Measurements from ENCODE around the gene PHACTR3. TPM values are rescaled to one million over a fixed set of nuclear protein-coding genes. Genes with fewer than 3 reads are reported as not detected.

The PHACTR3 gene
- total RNA-seq, 2 experiments from 2014 or later: not detected

- POLR2A ChIA-PET: no interaction called here
- Mint-ChIP-seq H3K36me3 (no peaks in the 10 kb centered on the region), H3K4me1 (ENCODE audit: low read depth) (no peaks in the 10 kb centered on the region), H3K27me3 (peaks cover 3% of the 10 kb centered on the region), H3K4me3 (no peak overlapping the region), H3K27ac (no peak overlapping the region), H3K9me3 (no peaks in the 10 kb centered on the region)
- CTCF ChIA-PET: interaction anchor here (0.7 kb wide), 1 partner anchor 115 kb away, joined by 3 read pairs; no protein-coding TSS in a partner anchor
- intact Hi-C loops (cut with micrococcal nuclease): no loop called here
- no peak for DNase-seq
Measured at GRCh38 chr20:59819496-59820203, 215.3 kb downstream of the PHACTR3 start.

GRCh38 chr20:59820204-59821041, 216.1 kb downstream of the PHACTR3 start:
- Mint-ChIP-seq H3K9me3 (no peaks in the 10 kb centered on the region), H3K36me3 (no peaks in the 10 kb centered on the region), H3K4me1 (ENCODE audit: low read depth) (no peaks in the 10 kb centered on the region), H3K4me3 (no peak overlapping the region), H3K27me3 (peaks cover 3% of the 10 kb centered on the region), H3K27ac (no peak overlapping the region)
- ChIA-PET POLR2A (no interaction called here), CTCF (no interaction called here)
- DNase-seq: no peak
- intact Hi-C loops (cut with micrococcal nuclease): no loop called here

- Mint-ChIP-seq H3K4me3 (no peak overlapping the region), H3K4me1 (ENCODE audit: low read depth) (no peaks in the 10 kb centered on the region), H3K36me3 (no peaks in the 10 kb centered on the region), H3K9me3 (no peaks in the 10 kb centered on the region), H3K27ac (no peak overlapping the region), H3K27me3 (peaks cover 3% of the 10 kb centered on the region)
- intact Hi-C loops (cut with micrococcal nuclease): no loop called here
- no peak for DNase-seq
- POLR2A ChIA-PET: no interaction called here
- CTCF ChIA-PET: interaction anchor here (0.9 kb wide), 1 partner anchor 250 kb away, joined by 3 read pairs; no protein-coding TSS in a partner anchor
Measured at GRCh38 chr20:59821201-59821600, 216.9 kb downstream of the PHACTR3 start.

- Mint-ChIP-seq H3K36me3 (no peaks in the 10 kb centered on the region), H3K4me3 (no peak overlapping the region), H3K4me1 (ENCODE audit: low read depth) (no peaks in the 10 kb centered on the region), H3K27me3 (peaks cover 3% of the 10 kb centered on the region), H3K9me3 (no peaks in the 10 kb centered on the region), H3K27ac (no peak overlapping the region)
- DNase-seq: no peak
- POLR2A ChIA-PET: no interaction called here
- intact Hi-C loops (cut with micrococcal nuclease): no loop called here
- CTCF ChIA-PET: interaction anchor here (0.9 kb wide), 1 partner anchor 251 kb away, joined by 3 read pairs; no protein-coding TSS in a partner anchor
Measured at GRCh38 chr20:59821788-59822187, 217.4 kb downstream of the PHACTR3 start.

GRCh38 chr20:59822291-59823029, 218.1 kb downstream of the PHACTR3 start:
- intact Hi-C loops (cut with micrococcal nuclease): no loop called here
- ChIA-PET POLR2A (no interaction called here), CTCF (interaction anchor here (0.9 kb wide), 1 partner anchor 252 kb away, joined by 3 read pairs; no protein-coding TSS in a partner anchor)
- no peak overlapping the region for H3K27ac Mint-ChIP-seq
- no peak for DNase-seq
- H3K36me3 Mint-ChIP-seq: no peaks in the 10 kb centered on the region
- H3K4me3 Mint-ChIP-seq: no peak overlapping the region
- no peaks in the 10 kb centered on the region for H3K4me1 Mint-ChIP-seq (ENCODE audit: low read depth)
- peaks cover 3% of the 10 kb centered on the region for H3K27me3 Mint-ChIP-seq
- no peaks in the 10 kb centered on the region for H3K9me3 Mint-ChIP-seq

- Mint-ChIP-seq H3K4me1 (ENCODE audit: low read depth) (no peaks in the 10 kb centered on the region), H3K27me3 (peaks cover 2% of the 10 kb centered on the region), H3K9me3 (no peaks in the 10 kb centered on the region), H3K4me3 (no peak overlapping the region), H3K36me3 (no peaks in the 10 kb centered on the region), H3K27ac (no peak overlapping the region)
- intact Hi-C loops (cut with micrococcal nuclease): no loop called here
- no peak for DNase-seq
- POLR2A ChIA-PET: no interaction called here
- CTCF ChIA-PET: no interaction called here
Measured at GRCh38 chr20:59823030-59823423, 218.7 kb downstream of the PHACTR3 start.

- H3K9me3 Mint-ChIP-seq: no peaks in the 10 kb centered on the region
- intact Hi-C loops (cut with micrococcal nuclease): no loop called here
- peaks cover 2% of the 10 kb centered on the region for H3K27me3 Mint-ChIP-seq
- ChIA-PET CTCF (no interaction called here), POLR2A (no interaction called here)
- no peaks in the 10 kb centered on the region for H3K36me3 Mint-ChIP-seq
- DNase-seq: no peak
- no peak overlapping the region for H3K4me3 Mint-ChIP-seq
- H3K4me1 Mint-ChIP-seq (ENCODE audit: low read depth): no peaks in the 10 kb centered on the region
- no peak overlapping the region for H3K27ac Mint-ChIP-seq
Measured at GRCh38 chr20:59823491-59824259, 219.3 kb downstream of the PHACTR3 start.

- POLR2A ChIA-PET: interaction anchor here (0.6 kb wide), 1 partner anchor 14 kb away, joined by 3 read pairs; no protein-coding TSS in a partner anchor
- H3K27ac Mint-ChIP-seq: no peak overlapping the region
- H3K27me3 Mint-ChIP-seq: peaks cover 3% of the 10 kb centered on the region
- H3K36me3 Mint-ChIP-seq: no peaks in the 10 kb centered on the region
- H3K4me1 Mint-ChIP-seq (ENCODE audit: low read depth): no peaks in the 10 kb centered on the region
- H3K9me3 Mint-ChIP-seq: no peaks in the 10 kb centered on the region
- H3K4me3 Mint-ChIP-seq: no peak overlapping the region
- DNase-seq: no peak
- intact Hi-C loops (cut with micrococcal nuclease): no loop called here
- CTCF ChIA-PET: no interaction called here
Measured at GRCh38 chr20:59824711-59825562, 220.6 kb downstream of the PHACTR3 start.

GRCh38 chr20:59825563-59825920, 221.2 kb downstream of the PHACTR3 start:
- H3K27me3 Mint-ChIP-seq: peaks cover 7% of the 10 kb centered on the region
- H3K4me1 Mint-ChIP-seq (ENCODE audit: low read depth): no peaks in the 10 kb centered on the region
- no peak for DNase-seq
- POLR2A ChIA-PET: interaction anchor here (0.6 kb wide), 1 partner anchor 14 kb away, joined by 3 read pairs; no protein-coding TSS in a partner anchor
- CTCF ChIA-PET: no interaction called here
- H3K4me3 Mint-ChIP-seq: no peak overlapping the region
- intact Hi-C loops (cut with micrococcal nuclease): no loop called here
- H3K9me3 Mint-ChIP-seq: no peaks in the 10 kb centered on the region
- H3K27ac Mint-ChIP-seq: no peak overlapping the region
- no peaks in the 10 kb centered on the region for H3K36me3 Mint-ChIP-seq

- CTCF ChIA-PET: no interaction called here
- no peak overlapping the region for H3K27ac Mint-ChIP-seq
- H3K4me1 Mint-ChIP-seq (ENCODE audit: low read depth): no peaks in the 10 kb centered on the region
- peaks cover 7% of the 10 kb centered on the region for H3K27me3 Mint-ChIP-seq
- H3K36me3 Mint-ChIP-seq: no peaks in the 10 kb centered on the region
- no peaks in the 10 kb centered on the region for H3K9me3 Mint-ChIP-seq
- DNase-seq: no peak
- H3K4me3 Mint-ChIP-seq: no peak overlapping the region
- intact Hi-C loops (cut with micrococcal nuclease): no loop called here
- POLR2A ChIA-PET: no interaction called here
Measured at GRCh38 chr20:59825944-59826759, 221.8 kb downstream of the PHACTR3 start.
